ENCODE results near the gene IFTAP.
A peak's percentile ranks its signal among the peaks of the same experiment; 100 is the strongest.

IFTAP gene

GRCh38 chr11:36601155-36601554 is 6.9 kb downstream of the IFTAP start:
- DNase-seq (ENCODE audit: insufficient read length) = no peak
- no peak for FAIRE-seq
- no peak for TF ChIP-seq POLR2AphosphoS5 (IDR thresholded peaks at IDR 0.05; ENCODE audit: low read depth, low read length)
- TF ChIP-seq POLR2A (IDR thresholded peaks at IDR 0.05; ENCODE audit: low read depth, low read length) = no peak
- TF ChIP-seq TAF1 (IDR thresholded peaks at IDR 0.05; ENCODE audit: borderline replicate concordance, low read depth, low read length) = no peak

- no peak for DNase-seq (ENCODE audit: insufficient read length)
- FAIRE-seq = no peak
- TF ChIP-seq POLR2A (IDR thresholded peaks at IDR 0.05; ENCODE audit: low read depth, low read length) (no peak), TAF1 (IDR thresholded peaks at IDR 0.05; ENCODE audit: borderline replicate concordance, low read depth, low read length) (no peak), POLR2AphosphoS5 (IDR thresholded peaks at IDR 0.05; ENCODE audit: low read depth, low read length) (no peak)
Measured at GRCh38 chr11:36602135-36602534, 7.8 kb downstream of the IFTAP start.

DNA sequence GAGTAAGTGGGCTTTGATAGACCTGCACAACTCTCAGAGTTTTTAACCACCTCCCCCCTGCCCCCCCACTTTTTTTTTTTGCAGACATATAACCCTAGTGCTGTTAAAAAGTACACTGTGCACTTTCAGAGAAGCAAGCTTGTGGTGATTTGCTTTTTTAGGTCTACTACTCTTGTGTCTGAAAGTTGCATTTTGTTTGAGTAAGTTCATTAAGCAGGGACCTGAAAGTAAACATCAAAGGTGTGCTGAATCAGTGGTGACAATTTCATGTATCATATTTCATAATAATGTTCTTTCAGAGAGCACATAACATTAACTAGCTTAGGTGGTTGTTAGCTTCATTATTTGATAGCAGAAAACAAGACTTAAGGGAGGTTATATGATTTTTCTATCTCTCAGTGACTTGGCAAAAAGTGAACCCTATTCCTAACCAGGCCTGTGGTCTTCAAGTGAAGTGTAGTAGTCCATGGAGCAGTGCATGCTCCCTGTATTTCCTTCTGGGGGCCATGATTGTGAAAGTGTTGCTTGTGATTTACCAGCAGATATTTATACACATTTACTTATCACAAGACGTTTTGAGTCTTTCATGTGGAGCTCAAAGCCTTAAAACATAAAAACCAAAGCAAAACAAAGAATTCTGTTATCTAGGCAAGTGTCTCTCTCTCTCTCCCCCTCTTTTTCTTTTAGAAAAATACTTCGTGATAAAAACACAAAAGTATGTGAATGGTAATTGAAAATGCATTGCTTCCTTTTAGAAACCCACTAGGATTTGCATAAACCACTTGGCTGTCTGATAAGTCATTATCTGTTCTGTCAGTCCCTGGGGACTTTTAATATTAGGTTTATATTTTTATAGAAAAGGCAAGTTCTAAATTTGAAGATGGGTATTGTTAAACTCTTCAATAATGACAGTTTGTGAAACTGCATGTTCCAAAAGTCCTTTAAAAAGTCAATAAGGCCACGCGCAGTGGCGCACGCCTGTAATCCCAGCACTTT is 11.2 kb downstream of the IFTAP start:
- TF ChIP-seq POLR2AphosphoS5 (IDR thresholded peaks at IDR 0.05; ENCODE audit: low read depth, low read length) (no peak), POLR2A (IDR thresholded peaks at IDR 0.05; ENCODE audit: low read depth, low read length) (no peak), TAF1 (IDR thresholded peaks at IDR 0.05; ENCODE audit: borderline replicate concordance, low read depth, low read length) (no peak)
- DNase-seq (ENCODE audit: insufficient read length) (no peak), FAIRE-seq (peak; percentile 70)

GRCh38 chr11:36608491-36609199 is 14.3 kb downstream of the IFTAP start:
- TF ChIP-seq TAF1 (IDR thresholded peaks at IDR 0.05; ENCODE audit: borderline replicate concordance, low read depth, low read length) (no peak), POLR2AphosphoS5 (IDR thresholded peaks at IDR 0.05; ENCODE audit: low read depth, low read length) (no peak), POLR2A (IDR thresholded peaks at IDR 0.05; ENCODE audit: low read depth, low read length) (no peak)
- no peak for DNase-seq (ENCODE audit: insufficient read length)
- peak; percentile 79 for FAIRE-seq

- no peak for FAIRE-seq
- DNase-seq (ENCODE audit: insufficient read length) = no peak
- TF ChIP-seq POLR2A (IDR thresholded peaks at IDR 0.05; ENCODE audit: low read depth, low read length) = no peak
- no peak for TF ChIP-seq TAF1 (IDR thresholded peaks at IDR 0.05; ENCODE audit: borderline replicate concordance, low read depth, low read length)
- TF ChIP-seq POLR2AphosphoS5 (IDR thresholded peaks at IDR 0.05; ENCODE audit: low read depth, low read length) = no peak
Measured at GRCh38 chr11:36609383-36609782, 15.1 kb downstream of the IFTAP start.

GRCh38 chr11:36615826-36616225 is 21.5 kb downstream of the IFTAP start:
- DNase-seq (ENCODE audit: insufficient read length) (no peak), FAIRE-seq (no peak)
- no peak for TF ChIP-seq TAF1 (IDR thresholded peaks at IDR 0.05; ENCODE audit: borderline replicate concordance, low read depth, low read length)

DNA sequence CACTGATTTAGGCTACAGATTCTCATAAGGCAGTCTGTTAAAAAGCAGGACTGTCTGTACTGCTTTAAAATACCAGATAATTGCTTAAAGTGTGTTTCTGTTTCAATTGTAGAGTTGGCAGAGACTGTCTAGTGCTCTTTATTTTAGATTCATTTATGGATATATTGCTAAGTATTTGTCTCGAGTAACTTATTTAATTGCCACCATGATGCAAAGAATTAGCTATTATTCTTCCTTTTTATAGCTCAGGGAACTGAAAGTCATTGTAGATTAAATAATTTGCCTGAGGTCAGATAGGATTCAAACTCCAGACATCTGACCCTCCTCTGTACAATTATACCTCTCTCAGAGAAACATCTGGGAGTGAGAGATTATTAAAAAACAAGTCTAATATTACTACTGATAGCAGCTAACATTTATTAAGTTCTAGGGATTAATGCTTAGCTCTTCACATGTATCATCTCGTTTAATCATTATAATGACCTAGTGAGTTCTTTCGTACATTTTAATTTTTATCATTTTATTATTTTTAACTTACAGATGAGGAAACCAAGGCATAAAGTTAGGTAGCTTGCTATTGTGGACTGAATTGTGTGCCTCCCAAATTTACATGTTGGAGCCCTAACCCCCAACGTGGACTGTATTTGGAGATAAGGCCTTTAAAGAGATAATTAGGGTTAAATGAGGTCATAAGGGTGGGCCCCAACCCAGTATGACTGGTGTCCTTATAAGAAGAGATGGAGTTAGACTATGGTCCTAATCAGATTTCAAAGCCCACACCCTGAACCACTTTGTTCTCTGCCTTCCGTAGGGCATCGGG is 23.5 kb downstream of the IFTAP start:
- DNase-seq (ENCODE audit: insufficient read length) (no peak), FAIRE-seq (no peak)
- no peak for TF ChIP-seq POLR2AphosphoS5 (IDR thresholded peaks at IDR 0.05; ENCODE audit: low read depth, low read length)
- TF ChIP-seq POLR2A (IDR thresholded peaks at IDR 0.05; ENCODE audit: low read depth, low read length) = no peak
- no peak for TF ChIP-seq TAF1 (IDR thresholded peaks at IDR 0.05; ENCODE audit: borderline replicate concordance, low read depth, low read length)

GRCh38 chr11:36618363-36619047 is 24.2 kb downstream of the IFTAP start:
- no peak for TF ChIP-seq POLR2AphosphoS5 (IDR thresholded peaks at IDR 0.05; ENCODE audit: low read depth, low read length)
- TF ChIP-seq TAF1 (IDR thresholded peaks at IDR 0.05; ENCODE audit: borderline replicate concordance, low read depth, low read length) = no peak
- no peak for TF ChIP-seq POLR2A (IDR thresholded peaks at IDR 0.05; ENCODE audit: low read depth, low read length)
- DNase-seq (ENCODE audit: insufficient read length) (no peak), FAIRE-seq (no peak)

DNA sequence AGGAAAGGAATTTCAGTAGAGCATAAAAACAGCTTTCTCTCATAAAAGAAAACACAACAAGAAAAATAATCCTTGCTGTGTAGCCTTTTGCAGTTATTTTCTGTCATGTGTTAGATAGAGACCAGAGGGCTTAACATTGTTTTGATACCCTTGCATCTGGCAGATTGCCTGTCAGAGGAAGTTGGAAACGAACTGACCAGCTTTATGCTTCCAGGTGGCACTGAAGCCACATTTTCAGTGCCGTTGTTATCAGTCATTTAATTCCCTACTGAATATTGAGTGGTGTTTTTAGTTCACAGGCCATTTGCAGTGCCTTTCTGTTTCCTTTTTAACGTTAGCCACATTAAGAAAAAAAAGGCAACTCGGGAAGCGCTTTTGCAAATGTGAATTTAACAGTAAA is 25.2 kb downstream of the IFTAP start:
- FAIRE-seq = no peak
- DNase-seq (ENCODE audit: insufficient read length) = no peak
- TF ChIP-seq POLR2A (IDR thresholded peaks at IDR 0.05; ENCODE audit: low read depth, low read length) = no peak
- no peak for TF ChIP-seq POLR2AphosphoS5 (IDR thresholded peaks at IDR 0.05; ENCODE audit: low read depth, low read length)
- TF ChIP-seq TAF1 (IDR thresholded peaks at IDR 0.05; ENCODE audit: borderline replicate concordance, low read depth, low read length) = no peak

DNA sequence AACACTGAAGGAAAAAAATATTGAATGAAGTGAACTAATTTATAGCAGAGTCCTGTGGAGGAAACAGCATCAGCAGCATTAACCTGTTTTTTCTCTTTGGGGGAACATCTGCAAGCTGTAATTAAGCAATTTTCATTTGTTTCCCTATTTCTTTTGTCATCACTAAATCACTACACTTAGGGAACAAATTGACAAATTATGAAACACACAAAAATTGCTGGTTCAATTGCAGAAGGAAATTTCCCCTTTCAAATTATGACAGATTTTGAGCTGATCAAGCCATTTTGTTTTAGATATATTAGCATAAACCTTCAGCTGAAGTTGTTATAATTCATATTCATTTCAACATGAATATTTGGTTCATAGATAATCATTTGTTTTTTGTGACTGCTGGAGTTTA is 25.9 kb downstream of the IFTAP start:
- no peak for DNase-seq (ENCODE audit: insufficient read length)
- TF ChIP-seq TAF1 (IDR thresholded peaks at IDR 0.05; ENCODE audit: borderline replicate concordance, low read depth, low read length) (no peak), POLR2AphosphoS5 (IDR thresholded peaks at IDR 0.05; ENCODE audit: low read depth, low read length) (no peak), POLR2A (IDR thresholded peaks at IDR 0.05; ENCODE audit: low read depth, low read length) (no peak)
- FAIRE-seq = no peak

All from GM12892 (cell line).